Small intestine (tissue), 7 donors: ENCODE data around the gene KDM7A. TPM values are rescaled to one million over a fixed set of nuclear protein-coding genes. Genes with fewer than 3 reads are reported as not detected.

Source experiments
- DNase-seq, 2 donors: peaks; one replicate each; pipeline versions ENCODE4 v3.0.0 to v3.0.0-alpha.2; 2013
- FAIRE-seq: peaks from 2 replicates; lab custom pipeline; 2012; peaks lifted over from hg19 to GRCh38; lab: Jason Lieb, UNC
- H3K27ac ChIP-seq, 3 donors: one replicate each; pipeline ENCODE4 v1.5.1; 2013; ENCODE audit warnings: low read length in 2 of 3, mild to moderate bottlenecking in 2 of 3, control low read depth in 1 of 3, inconsistent platforms in 1 of 3, low read depth in 1 of 3, moderate library complexity in 1 of 3
- H3K27me3 ChIP-seq, 3 donors: one replicate each; pipeline ENCODE4 v1.6.1; 2013; ENCODE audit warnings: low read length in 3 of 3, inconsistent platforms in 1 of 3; ENCODE audit not compliant: control insufficient read depth in 3 of 3, insufficient read depth in 3 of 3
- H3K36me3 ChIP-seq, 3 donors: one replicate each; pipeline ENCODE4 v1.6.1; 2013; ENCODE audit warnings: low read length in 3 of 3, inconsistent platforms in 1 of 3, low read depth in 1 of 3, mild to moderate bottlenecking in 1 of 3, moderate library complexity in 1 of 3; ENCODE audit not compliant: control insufficient read depth in 3 of 3, insufficient read depth in 2 of 3
- H3K4me1 ChIP-seq, 3 donors: one replicate each; pipeline ENCODE4 v1.6.1; 2013; ENCODE audit warnings: low read length in 2 of 3, inconsistent platforms in 1 of 3, low read depth in 1 of 3, mild to moderate bottlenecking in 1 of 3, moderate library complexity in 1 of 3; ENCODE audit not compliant: control insufficient read depth in 3 of 3, insufficient read depth in 2 of 3
- H3K4me3 ChIP-seq, 3 donors: one replicate each; pipeline ENCODE4 v1.5.1; 2013; ENCODE audit warnings: low read length in 3 of 3, control low read depth in 1 of 3, inconsistent platforms in 1 of 3, low read depth in 1 of 3, mild to moderate bottlenecking in 1 of 3, moderate library complexity in 1 of 3
- H3K9me3 ChIP-seq, 2 donors: one replicate each; pipeline ENCODE4 v1.6.1; 2013; ENCODE audit warnings: low read depth in 1 of 2, low read length in 1 of 2; ENCODE audit not compliant: control insufficient read depth in 2 of 2, insufficient read depth in 1 of 2
- WGBS, 3 donors: extraction: QIAGEN DNeasy Blood & Tissue Kit; methylation state at CpG; one replicate each; pipeline ENCODE4 v1.1.7; 2013; 5-methylcytosine and 5-hydroxymethylcytosine counted together
- polyA plus RNA-seq, 4 donors: library from polyadenylated mRNA; stranded (reverse) in 3 of 4; unstranded in 1 of 4; fragments of 200-250 nt in 3 of 4; fragments of 120-200 nt in 1 of 4; gene quantifications; one replicate each; pipeline versions ENCODE4 v1.2.1 to v1.2.3, GENCODE V29; 2013
- donor health status: healthy with polysubstance abuse.
- donor health status: control.
- donor health status: control.
- donor health status: Bipolar disorder and iron deficiency.
- donor health status: healthy.

The KDM7A gene
- polyA plus RNA-seq, 4 donors = 6.2 to 14.1 (median 7.9) TPM

GRCh38 chr7:140217750-140218501 lies 41.1 kb upstream of the KDM7A start:
- DNase-seq (no peak), FAIRE-seq (no peak)
- H3K4me3 ChIP-seq = no peak overlapping the region
- no peaks in the 10 kb centered on the region for H3K9me3 ChIP-seq
- no peak overlapping the region for H3K27ac ChIP-seq
- H3K27me3 ChIP-seq = no peaks in the 10 kb centered on the region
- 95 to 98% (median 97%) methylated on average over 4 of the region's 4 CpGs for WGBS, 3 donors
- peaks cover 2 to 6% (median 3%) of the 10 kb centered on the region in 3 donors for H3K4me1 ChIP-seq
- H3K36me3 ChIP-seq = no peaks in the 10 kb centered on the region

- no peak for DNase-seq
- H3K4me3 ChIP-seq = no peak overlapping the region
- no peaks in the 10 kb centered on the region for H3K27me3 ChIP-seq
- no peak for FAIRE-seq
- no peaks in the 10 kb centered on the region for H3K9me3 ChIP-seq
- 85 to 97% (median 86%) methylated on average over 3 of the region's 3 CpGs for WGBS, 3 donors
- H3K4me1 ChIP-seq = peaks cover 2 to 6% (median 3%) of the 10 kb centered on the region in 3 donors
- no peak overlapping the region for H3K27ac ChIP-seq
- H3K36me3 ChIP-seq = no peaks in the 10 kb centered on the region
These were observed 38.5 kb upstream of the KDM7A start for GRCh38 chr7:140215281-140215680.

- Histone ChIP-seq H3K27me3 (no peaks in the 10 kb centered on the region), H3K27ac (peak overlapping the region in 2 of 3 donors; percentile 51 to 84), H3K36me3 (no peaks in the 10 kb centered on the region), H3K4me1 (peaks cover 2 to 6% (median 3%) of the 10 kb centered on the region in 3 donors), H3K4me3 (no peak overlapping the region), H3K9me3 (no peaks in the 10 kb centered on the region)
- DNase-seq (peak in 1 of 2 donors; percentile 97), FAIRE-seq (no peak)
- WGBS, 3 donors = 12 to 38% (median 16%) methylated on average over 3 of the region's 3 CpGs
These were observed 37.4 kb upstream of the KDM7A start for GRCh38 chr7:140214075-140214684.

GRCh38 chr7:140213684-140214074 lies 36.9 kb upstream of the KDM7A start:
- Histone ChIP-seq H3K27ac (peak overlapping the region in 1 of 3 donors; percentile 50), H3K27me3 (no peaks in the 10 kb centered on the region), H3K4me3 (no peak overlapping the region), H3K9me3 (no peaks in the 10 kb centered on the region), H3K36me3 (no peaks in the 10 kb centered on the region), H3K4me1 (peaks cover 2 to 6% (median 3%) of the 10 kb centered on the region in 3 donors)
- WGBS, 3 donors = 49 to 73% (median 58%) methylated on average over 3 of the region's 3 CpGs
- FAIRE-seq (no peak), DNase-seq (no peak)

GRCh38 chr7:140212100-140212881 lies 35.5 kb upstream of the KDM7A start:
- DNase-seq (peak; percentile 65 to 94), FAIRE-seq (no peak)
- H3K36me3 ChIP-seq = no peaks in the 10 kb centered on the region
- H3K27me3 ChIP-seq = no peaks in the 10 kb centered on the region
- 32 to 53% (median 37%) methylated on average over 10 of the region's 10 CpGs for whole genome bisulfite sequencing, 3 donors
- peaks cover 2 to 6% (median 3%) of the 10 kb centered on the region in 3 donors for H3K4me1 ChIP-seq
- peak overlapping the region in 2 of 3 donors; percentile 51 to 72 for H3K27ac ChIP-seq
- no peaks in the 10 kb centered on the region for H3K9me3 ChIP-seq
- H3K4me3 ChIP-seq = no peak overlapping the region

- Histone ChIP-seq H3K27me3 (no peaks in the 10 kb centered on the region), H3K4me1 (peaks cover 2 to 6% (median 3%) of the 10 kb centered on the region in 3 donors), H3K36me3 (no peaks in the 10 kb centered on the region), H3K9me3 (no peaks in the 10 kb centered on the region), H3K27ac (no peak overlapping the region), H3K4me3 (no peak overlapping the region)
- no peak for FAIRE-seq
- WGBS, 3 donors = 89 to 97% (median 95%) methylated on average over 4 of the region's 4 CpGs
- no peak for DNase-seq
These were observed 34.9 kb upstream of the KDM7A start for GRCh38 chr7:140211698-140212097.

GRCh38 chr7:140209866-140210609 lies 33.3 kb upstream of the KDM7A start:
- no peak for FAIRE-seq

More at GRCh38 chr7:140209866-140210609, 33.3 kb upstream of the KDM7A start:
- DNase-seq = no peak
- Histone ChIP-seq H3K36me3 (no peaks in the 10 kb centered on the region), H3K4me3 (no peak overlapping the region), H3K27me3 (no peaks in the 10 kb centered on the region), H3K27ac (peak overlapping the region in 1 of 3 donors; percentile 45), H3K9me3 (no peaks in the 10 kb centered on the region), H3K4me1 (peaks cover 2 to 6% (median 3%) of the 10 kb centered on the region in 3 donors)
- whole genome bisulfite sequencing, 3 donors = 75 to 90% (median 81%) methylated on average over 17 of the region's 17 CpGs
